ENCODE results near the gene FIGNL2.
A peak's percentile ranks its signal among the peaks of the same experiment; 100 is the strongest.

FIGNL2 gene

GRCh38 chr12:51797301-51797700 lies 51.2 kb downstream of the FIGNL2 start:
- H3K4me3 ChIP-seq (ENCODE audit: control insufficient read depth, low read depth, low read length), result no peak overlapping the region
- no peak for TF ChIP-seq CTCF (IDR thresholded peaks at IDR 0.05; ENCODE audit: control insufficient read depth, insufficient read depth, low read depth, low read length, missing control alignments)
- DNase-seq (ENCODE audit: low read depth), result no peak

GRCh38 chr12:51793201-51793600 lies 55.3 kb downstream of the FIGNL2 start:
- H3K4me3 ChIP-seq (ENCODE audit: control insufficient read depth, low read depth, low read length), result no peak overlapping the region
- no peak for DNase-seq (ENCODE audit: low read depth)
- TF ChIP-seq CTCF (IDR thresholded peaks at IDR 0.05; ENCODE audit: control insufficient read depth, insufficient read depth, low read depth, low read length, missing control alignments), result no peak

- no peak for DNase-seq (ENCODE audit: low read depth)
- no peak overlapping the region for H3K4me3 ChIP-seq (ENCODE audit: control insufficient read depth, low read depth, low read length)
- TF ChIP-seq CTCF (IDR thresholded peaks at IDR 0.05; ENCODE audit: control insufficient read depth, insufficient read depth, low read depth, low read length, missing control alignments), result no peak
Measured at GRCh38 chr12:51792417-51792816, 56.1 kb downstream of the FIGNL2 start.

- TF ChIP-seq CTCF (IDR thresholded peaks at IDR 0.05; ENCODE audit: control insufficient read depth, insufficient read depth, low read depth, low read length, missing control alignments), result no peak
- no peak overlapping the region for H3K4me3 ChIP-seq (ENCODE audit: control insufficient read depth, low read depth, low read length)
- DNase-seq (ENCODE audit: low read depth), result peak; percentile 28
Measured at GRCh38 chr12:51788876-51789275, 59.6 kb downstream of the FIGNL2 start.

GRCh38 chr12:51785906-51786305 lies 62.6 kb downstream of the FIGNL2 start:
- no peak overlapping the region for H3K4me3 ChIP-seq (ENCODE audit: control insufficient read depth, low read depth, low read length)
- DNase-seq (ENCODE audit: low read depth), result no peak
- no peak for TF ChIP-seq CTCF (IDR thresholded peaks at IDR 0.05; ENCODE audit: control insufficient read depth, insufficient read depth, low read depth, low read length, missing control alignments)

- no peak overlapping the region for H3K4me3 ChIP-seq (ENCODE audit: control insufficient read depth, low read depth, low read length)
- DNase-seq (ENCODE audit: low read depth), result no peak
- TF ChIP-seq CTCF (IDR thresholded peaks at IDR 0.05; ENCODE audit: control insufficient read depth, insufficient read depth, low read depth, low read length, missing control alignments), result no peak
Measured at GRCh38 chr12:51784688-51785087, 63.8 kb downstream of the FIGNL2 start.

GRCh38 chr12:51779876-51780275 lies 68.6 kb downstream of the FIGNL2 start:
- TF ChIP-seq CTCF (IDR thresholded peaks at IDR 0.05; ENCODE audit: control insufficient read depth, insufficient read depth, low read depth, low read length, missing control alignments), result no peak
- H3K4me3 ChIP-seq (ENCODE audit: control insufficient read depth, low read depth, low read length), result no peak overlapping the region
- DNase-seq (ENCODE audit: low read depth), result no peak

Data from AG09309 (cell line).